MM.1S (cell line): ENCODE data around the gene C10orf90.

Experiments
- DNase-seq: peaks from one replicate; pipeline ENCODE4 v3.0.0-alpha.2; 2015
- H2AFZ ChIP-seq: fragments of 300-600 bp; sonication (generic); 2 replicates; pipeline ENCODE4 v1.6.0; 2016; ENCODE audit warnings: antibody characterized with exemption, low read length
- H3F3A ChIP-seq: fragments of 300-600 bp; sonication (generic); 2 replicates; pipeline ENCODE4 v1.6.1; 2016; ENCODE audit warnings: mild to moderate bottlenecking, antibody characterized with exemption, low read length, moderate library complexity, mixed read lengths; ENCODE audit not compliant: insufficient read depth
- H3K27ac ChIP-seq: fragments of 300-600 bp; sonication (generic); 2 replicates; pipeline ENCODE4 v1.5.1; 2016; ENCODE audit warnings: mild to moderate bottlenecking, low read length
- H3K27me3 ChIP-seq: fragments of 300-600 bp; sonication (generic); replicated peaks from 2 replicates; pipeline ENCODE4 v1.6.0; 2016; ENCODE audit warnings: low read length; ENCODE audit not compliant: insufficient read depth
- H3K36me3 ChIP-seq: fragments of 300-600 bp; sonication (generic); replicated peaks from 2 replicates; pipeline ENCODE4 v1.6.1; 2016; ENCODE audit warnings: mild to moderate bottlenecking, low read length, mixed read lengths; ENCODE audit not compliant: insufficient read depth
- H3K4me1 ChIP-seq: fragments of 300-600 bp; sonication (generic); 2 replicates; pipeline ENCODE4 v1.6.1; 2016; ENCODE audit warnings: low read length, mixed read lengths
- H3K4me2 ChIP-seq: fragments of 300-600 bp; sonication (generic); 2 replicates; pipeline ENCODE4 v1.6.0; 2016; ENCODE audit warnings: low read depth, low read length
- H3K4me3 ChIP-seq: fragments of 300-600 bp; sonication (generic); 2 replicates; pipeline ENCODE4 v1.5.1; 2016; ENCODE audit warnings: low read length, mixed read lengths
- H3K79me2 ChIP-seq: fragments of 300-600 bp; sonication (generic); 2 replicates; pipeline ENCODE4 v1.6.1; 2016; ENCODE audit warnings: mixed run types, low read length, mixed read lengths
- H3K9ac ChIP-seq: fragments of 300-600 bp; sonication (generic); 2 replicates; pipeline ENCODE4 v1.6.1; 2016; ENCODE audit warnings: low read length, mixed read lengths
- H3K9me2 ChIP-seq: fragments of 300-600 bp; sonication (generic); replicated peaks from 2 replicates; pipeline ENCODE4 v1.6.1; 2016; ENCODE audit warnings: mild to moderate bottlenecking, low read length, mixed read lengths; ENCODE audit not compliant: insufficient read depth
- H3K9me3 ChIP-seq: fragments of 300-600 bp; sonication (generic); replicated peaks from 2 replicates; pipeline ENCODE4 v1.6.1; 2016; ENCODE audit warnings: mild to moderate bottlenecking, low read length, mixed read lengths; ENCODE audit not compliant: insufficient read depth
- H4K20me1 ChIP-seq: fragments of 300-600 bp; sonication (generic); 2 replicates; pipeline ENCODE4 v1.6.1; 2016; ENCODE audit warnings: mild to moderate bottlenecking, low read length, moderate library complexity, mixed read lengths; ENCODE audit not compliant: insufficient read depth
- CTCF ChIP-seq: fragments of 300-600 bp; sonication (generic); IDR thresholded peaks from 2 replicates; pipeline ENCODE4 v1.5.1; 2016; ENCODE audit warnings: antibody characterized with exemption, low read length, mixed read lengths
- EZH2 ChIP-seq: fragments of 300-600 bp; sonication (generic); optimal IDR thresholded peaks from 2 replicates; pipeline ENCODE3; 2017; ENCODE audit warnings: low read depth, mild to moderate bottlenecking, antibody characterized with exemption, low read length, mixed read lengths
- EZH2phosphoT487 ChIP-seq: fragments of 300-600 bp; sonication (generic); IDR thresholded peaks from 2 replicates; pipeline ENCODE4 v1.6.1; 2018; ENCODE audit warnings: antibody characterized with exemption, low read length

The C10orf90 gene

GRCh38 chr10:126478546-126478945 is 191.9 kb downstream of the C10orf90 start:
- H3K9me3 ChIP-seq = no peaks in the 10 kb centered on the region
- H3K4me1 ChIP-seq = no peaks in the 10 kb centered on the region
- H2AFZ ChIP-seq = no peak overlapping the region
- H3K79me2 ChIP-seq = no peaks in the 10 kb centered on the region
- H3K4me2 ChIP-seq = no peak overlapping the region
- DNase-seq = no peak
- TF ChIP-seq EZH2 (no peak), EZH2phosphoT487 (no peak), CTCF (no peak)
- H3K9me2 ChIP-seq = no peaks in the 10 kb centered on the region
- H3F3A ChIP-seq = no peaks in the 10 kb centered on the region
- no peak overlapping the region for H3K4me3 ChIP-seq
- H3K9ac ChIP-seq = no peak overlapping the region
- no peaks in the 10 kb centered on the region for H3K36me3 ChIP-seq
- no peaks in the 10 kb centered on the region for H4K20me1 ChIP-seq
- H3K27ac ChIP-seq = no peak overlapping the region
- H3K27me3 ChIP-seq = no peaks in the 10 kb centered on the region

- no peak overlapping the region for H2AFZ ChIP-seq
- no peak overlapping the region for H3K4me2 ChIP-seq
- H3K4me3 ChIP-seq = no peak overlapping the region
- TF ChIP-seq EZH2 = no peak
- TF ChIP-seq EZH2phosphoT487 = no peak
- TF ChIP-seq CTCF = no peak
- no peak overlapping the region for H3K9ac ChIP-seq
- no peaks in the 10 kb centered on the region for H3K4me1 ChIP-seq
- H3K27me3 ChIP-seq = no peaks in the 10 kb centered on the region
- no peaks in the 10 kb centered on the region for H3F3A ChIP-seq
- H3K9me2 ChIP-seq = no peaks in the 10 kb centered on the region
- no peak overlapping the region for H3K27ac ChIP-seq
- no peaks in the 10 kb centered on the region for H3K9me3 ChIP-seq
- H4K20me1 ChIP-seq = no peaks in the 10 kb centered on the region
- no peaks in the 10 kb centered on the region for H3K36me3 ChIP-seq
- H3K79me2 ChIP-seq = no peaks in the 10 kb centered on the region
- no peak for DNase-seq
Measured at GRCh38 chr10:126476246-126476645, 194.2 kb downstream of the C10orf90 start.

- no peak overlapping the region for H3K27ac ChIP-seq
- no peak overlapping the region for H3K9ac ChIP-seq
- no peaks in the 10 kb centered on the region for H4K20me1 ChIP-seq
- H3K4me2 ChIP-seq = no peak overlapping the region
- no peaks in the 10 kb centered on the region for H3K9me2 ChIP-seq
- TF ChIP-seq EZH2phosphoT487 = no peak
- TF ChIP-seq EZH2 = no peak
- TF ChIP-seq CTCF = no peak
- no peaks in the 10 kb centered on the region for H3K36me3 ChIP-seq
- H3F3A ChIP-seq = no peaks in the 10 kb centered on the region
- no peaks in the 10 kb centered on the region for H3K79me2 ChIP-seq
- H3K9me3 ChIP-seq = no peaks in the 10 kb centered on the region
- H2AFZ ChIP-seq = no peak overlapping the region
- no peaks in the 10 kb centered on the region for H3K4me1 ChIP-seq
- H3K27me3 ChIP-seq = no peaks in the 10 kb centered on the region
- H3K4me3 ChIP-seq = no peak overlapping the region
- DNase-seq = no peak
Measured at GRCh38 chr10:126475074-126475691, 195.3 kb downstream of the C10orf90 start.
